ENCODE data around the gene AHSP.

- TF ChIP-seq CTCF (IDR thresholded peaks at IDR 0.05; ENCODE audit: low read depth, low read length) (no peak), POLR2A (IDR thresholded peaks at IDR 0.05; ENCODE audit: extremely low read depth, insufficient read length) (no peak), MAX (IDR thresholded peaks at IDR 0.05; ENCODE audit: low read depth, low read length) (no peak), MYC (IDR thresholded peaks at IDR 0.05; ENCODE audit: low read depth, low read length) (no peak)
These were observed 2.7 kb downstream of the AHSP start for GRCh38 chr16:31530405-31530804.
